ENCODE data around the gene CCL11.

CCL11 gene

DNA sequence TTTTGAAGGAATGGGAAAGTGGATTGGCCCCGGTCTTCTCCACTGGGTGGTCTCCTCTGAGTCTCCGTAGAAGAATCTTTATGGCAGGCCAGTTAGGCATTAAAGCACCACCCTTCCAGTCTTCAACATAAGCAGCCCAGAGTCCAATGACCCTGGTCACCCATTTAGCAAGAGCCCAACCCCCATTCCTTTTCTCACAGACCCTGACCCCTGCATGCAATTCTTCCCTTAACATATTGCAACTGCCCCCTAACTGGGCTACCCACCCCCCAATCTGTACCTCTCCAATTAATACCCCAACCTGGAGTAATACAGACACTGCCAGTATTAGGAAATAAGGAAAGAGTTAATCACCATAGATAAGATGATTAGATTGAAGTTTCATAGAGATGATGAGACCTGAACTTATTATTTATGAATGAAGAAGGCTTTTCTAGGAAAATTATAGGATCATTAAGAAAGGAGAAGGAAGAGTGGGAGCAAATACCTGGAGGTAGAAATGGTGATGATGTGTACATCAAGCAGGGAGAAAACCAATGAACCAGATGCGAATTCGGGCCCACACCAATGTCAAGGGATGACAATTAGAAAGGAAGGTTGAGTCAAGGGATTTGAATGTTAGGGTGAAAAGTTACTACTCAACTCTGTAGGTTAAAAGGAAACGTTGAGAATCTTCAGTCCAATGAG lies 28.1 kb upstream of the CCL11 start:
- no peaks in the 10 kb centered on the region for H3K9me3 ChIP-seq (ENCODE audit: control insufficient read depth, insufficient read depth, low read depth, low read length)
- no peak overlapping the region for H3K9ac ChIP-seq (ENCODE audit: low read length)
- H3K36me3 ChIP-seq (ENCODE audit: control insufficient read depth, insufficient read depth, low read length): 0 out of 2 replicates have a peak, but pooled peaks cover 2% of the 10 kb centered on the region
- H3K4me3 ChIP-seq (ENCODE audit: low read depth, low read length): no peak overlapping the region
- H3K27ac ChIP-seq (ENCODE audit: low read depth, low read length): no peak overlapping the region
- no peaks in the 10 kb centered on the region for H3K27me3 ChIP-seq (ENCODE audit: control insufficient read depth, insufficient read depth, low read length)
- H3K4me1 ChIP-seq (ENCODE audit: control insufficient read depth, insufficient read depth, low read length): peaks cover 32% of the 10 kb centered on the region

DNA sequence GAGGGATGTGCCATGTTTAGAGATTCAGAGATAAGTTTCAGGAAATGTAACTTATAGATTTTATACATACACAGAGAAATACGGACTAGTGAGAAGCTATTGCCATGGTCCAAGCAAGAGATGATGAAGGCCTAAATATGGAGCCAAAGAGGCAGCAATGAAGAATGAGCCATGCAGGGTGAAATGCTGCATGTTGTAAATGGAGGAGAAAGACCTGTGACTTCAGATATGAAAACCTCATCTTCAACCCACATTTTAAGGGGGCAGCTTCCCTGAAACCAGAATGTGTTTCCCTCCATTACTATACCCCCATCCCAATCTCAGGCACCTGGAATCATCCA lies 27.6 kb upstream of the CCL11 start:
- Histone ChIP-seq H3K9ac (ENCODE audit: low read length) (no peak overlapping the region), H3K9me3 (ENCODE audit: control insufficient read depth, insufficient read depth, low read depth, low read length) (no peaks in the 10 kb centered on the region), H3K27ac (ENCODE audit: low read depth, low read length) (no peak overlapping the region), H3K4me1 (ENCODE audit: control insufficient read depth, insufficient read depth, low read length) (peaks cover 26% of the 10 kb centered on the region), H3K27me3 (ENCODE audit: control insufficient read depth, insufficient read depth, low read length) (no peaks in the 10 kb centered on the region), H3K4me3 (ENCODE audit: low read depth, low read length) (no peak overlapping the region), H3K36me3 (ENCODE audit: control insufficient read depth, insufficient read depth, low read length) (0 out of 2 replicates have a peak, but pooled peaks cover 2% of the 10 kb centered on the region)

DNA sequence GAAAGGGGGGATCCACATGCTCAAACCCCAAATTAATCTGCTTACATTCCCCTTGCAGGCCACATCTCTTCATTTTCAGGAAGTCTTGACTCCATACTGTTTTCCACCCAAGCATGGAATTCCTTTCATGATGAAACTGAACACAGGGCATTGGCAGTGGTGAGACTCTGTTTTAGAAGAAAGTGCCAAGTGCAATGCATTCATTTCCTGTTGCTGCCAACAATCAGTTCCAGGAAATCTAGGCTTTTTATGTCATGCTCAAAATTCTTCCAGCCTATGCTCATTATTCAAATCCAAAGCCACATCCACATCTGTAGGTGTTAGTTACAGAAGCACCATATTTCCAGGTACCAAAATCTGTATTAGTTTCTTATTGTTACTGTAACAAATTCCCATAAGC lies 26.4 kb upstream of the CCL11 start:
- H3K9me3 ChIP-seq (ENCODE audit: control insufficient read depth, insufficient read depth, low read depth, low read length): no peaks in the 10 kb centered on the region
- peaks cover 16% of the 10 kb centered on the region for H3K4me1 ChIP-seq (ENCODE audit: control insufficient read depth, insufficient read depth, low read length)
- no peaks in the 10 kb centered on the region for H3K27me3 ChIP-seq (ENCODE audit: control insufficient read depth, insufficient read depth, low read length)
- H3K4me3 ChIP-seq (ENCODE audit: low read depth, low read length): no peak overlapping the region
- 0 out of 2 replicates have a peak, but pooled peaks cover 2% of the 10 kb centered on the region for H3K36me3 ChIP-seq (ENCODE audit: control insufficient read depth, insufficient read depth, low read length)
- no peak overlapping the region for H3K27ac ChIP-seq (ENCODE audit: low read depth, low read length)
- H3K9ac ChIP-seq (ENCODE audit: low read length): no peak overlapping the region

DNA sequence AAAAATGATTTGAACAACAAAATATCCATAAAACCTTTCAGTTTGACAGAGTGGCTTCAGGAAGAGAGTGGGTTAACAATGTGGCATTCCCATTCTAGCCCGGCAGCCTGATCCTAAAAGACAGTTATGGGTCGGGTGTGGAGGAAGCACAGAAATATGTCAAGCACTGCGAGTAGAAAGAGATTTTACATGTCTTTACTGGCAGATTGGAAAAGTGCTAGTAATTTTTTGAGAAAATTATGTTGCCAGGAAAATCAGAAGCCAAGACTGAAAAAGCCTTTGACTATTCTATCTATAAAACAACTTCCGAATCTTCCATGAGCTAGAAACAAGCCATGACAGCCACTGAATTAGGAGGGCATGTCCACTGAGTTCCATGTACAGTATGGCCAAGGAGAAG lies 24.7 kb upstream of the CCL11 start:
- Histone ChIP-seq H3K9me3 (ENCODE audit: control insufficient read depth, insufficient read depth, low read depth, low read length) (no peaks in the 10 kb centered on the region), H3K4me3 (ENCODE audit: low read depth, low read length) (no peak overlapping the region), H3K9ac (ENCODE audit: low read length) (no peak overlapping the region), H3K27ac (ENCODE audit: low read depth, low read length) (no peak overlapping the region), H3K36me3 (ENCODE audit: control insufficient read depth, insufficient read depth, low read length) (0 out of 2 replicates have a peak, but pooled peaks cover 2% of the 10 kb centered on the region), H3K4me1 (ENCODE audit: control insufficient read depth, insufficient read depth, low read length) (peaks cover under 1% of the 10 kb centered on the region; the same call in 1 of the 2 replicates), H3K27me3 (ENCODE audit: control insufficient read depth, insufficient read depth, low read length) (no peaks in the 10 kb centered on the region)

DNA sequence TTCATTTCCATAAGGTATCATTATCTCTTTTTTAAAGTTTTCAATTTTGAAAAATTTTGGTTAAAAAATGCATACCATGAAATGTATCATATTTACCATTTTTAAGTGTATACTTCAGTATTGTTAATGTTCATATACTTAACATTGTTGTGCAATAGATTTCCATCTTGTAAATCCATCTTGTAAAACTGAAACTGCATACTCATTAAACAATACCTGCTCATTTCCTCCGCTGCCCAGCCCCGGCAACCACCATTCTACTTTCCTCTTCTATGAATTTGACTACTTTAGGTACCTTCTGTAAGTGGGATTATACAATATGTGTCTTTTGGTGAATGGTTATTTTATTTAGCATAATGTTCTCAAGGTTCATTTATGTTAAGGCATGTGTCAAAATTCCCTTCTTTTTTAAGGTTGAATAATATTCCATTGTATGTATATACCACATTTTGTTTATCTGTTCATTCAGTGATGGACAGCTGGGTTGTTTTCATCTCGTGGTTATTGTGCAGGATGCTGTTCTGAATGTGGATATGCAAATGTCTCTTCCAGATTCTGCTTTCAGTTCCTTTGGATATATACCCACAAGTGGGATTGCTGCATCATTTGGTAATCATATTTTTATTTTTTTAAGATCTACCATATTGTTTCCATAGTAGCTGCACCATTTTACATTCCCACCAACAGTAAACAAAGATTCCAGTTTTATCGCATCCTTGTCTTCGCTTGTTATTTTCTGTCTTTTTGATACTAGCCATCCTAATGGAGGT lies 23.8 kb upstream of the CCL11 start:
- H3K9me3 ChIP-seq (ENCODE audit: control insufficient read depth, insufficient read depth, low read depth, low read length): no peaks in the 10 kb centered on the region
- H3K27me3 ChIP-seq (ENCODE audit: control insufficient read depth, insufficient read depth, low read length): no peaks in the 10 kb centered on the region
- no peaks in the 10 kb centered on the region for H3K4me1 ChIP-seq (ENCODE audit: control insufficient read depth, insufficient read depth, low read length)
- no peak overlapping the region for H3K27ac ChIP-seq (ENCODE audit: low read depth, low read length)
- H3K9ac ChIP-seq (ENCODE audit: low read length): no peak overlapping the region
- no peaks in the 10 kb centered on the region for H3K36me3 ChIP-seq (ENCODE audit: control insufficient read depth, insufficient read depth, low read length)
- H3K4me3 ChIP-seq (ENCODE audit: low read depth, low read length): no peak overlapping the region

DNA sequence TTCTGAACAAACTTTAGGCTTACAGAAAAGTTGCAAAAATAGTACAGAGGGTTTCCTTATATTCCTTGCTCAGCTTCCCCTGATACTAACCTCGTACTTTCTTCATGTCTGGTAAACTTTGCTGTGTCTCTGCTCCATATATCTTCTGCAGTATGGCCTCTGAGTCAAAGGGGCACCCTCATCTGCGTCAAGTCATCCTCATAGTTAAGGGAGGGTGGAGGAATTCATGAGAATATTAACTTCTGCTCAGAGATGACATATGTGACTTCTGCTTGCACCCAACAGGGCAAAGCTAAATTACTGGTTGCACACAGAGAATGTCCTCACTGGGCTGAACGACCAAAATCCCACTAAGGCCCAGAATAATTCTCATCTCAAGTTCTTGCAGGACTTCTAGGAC lies 19.8 kb upstream of the CCL11 start:
- H3K36me3 ChIP-seq (ENCODE audit: control insufficient read depth, insufficient read depth, low read length): no peaks in the 10 kb centered on the region
- no peaks in the 10 kb centered on the region for H3K27me3 ChIP-seq (ENCODE audit: control insufficient read depth, insufficient read depth, low read length)
- H3K27ac ChIP-seq (ENCODE audit: low read depth, low read length): no peak overlapping the region
- H3K9ac ChIP-seq (ENCODE audit: low read length): no peak overlapping the region
- H3K9me3 ChIP-seq (ENCODE audit: control insufficient read depth, insufficient read depth, low read depth, low read length): no peaks in the 10 kb centered on the region
- H3K4me1 ChIP-seq (ENCODE audit: control insufficient read depth, insufficient read depth, low read length): no peaks in the 10 kb centered on the region
- no peak overlapping the region for H3K4me3 ChIP-seq (ENCODE audit: low read depth, low read length)

DNA sequence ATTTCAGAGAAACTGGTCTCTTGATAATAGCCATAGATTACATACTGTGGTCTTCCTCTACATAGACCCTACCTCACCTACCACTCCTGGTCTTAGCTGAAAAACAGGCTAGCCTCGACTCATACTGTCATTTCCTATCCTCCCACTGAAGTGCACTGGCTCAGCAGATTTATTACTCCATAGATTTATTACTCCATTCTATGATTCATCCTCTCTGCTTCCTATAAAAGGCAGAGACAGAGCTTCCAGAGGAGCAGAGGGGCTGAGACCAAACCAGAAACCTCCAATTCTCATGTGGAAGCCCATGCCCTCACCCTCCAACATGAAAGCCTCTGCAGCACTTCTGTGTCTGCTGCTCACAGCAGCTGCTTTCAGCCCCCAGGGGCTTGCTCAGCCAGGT lies 15.6 kb upstream of the CCL11 start, which contains the start of gene CCL7:
Gene CCL7 (plus strand): TSS at position 253 of the 400 bp plus-strand sequence. CDS start 70 bp downstream, at position 323.
- H3K9ac ChIP-seq (ENCODE audit: low read length): no peak within 1 kb of the TSS
- H3K4me1 ChIP-seq (ENCODE audit: control insufficient read depth, insufficient read depth, low read length): no peaks in the 10 kb centered on the region
- H3K27me3 ChIP-seq (ENCODE audit: control insufficient read depth, insufficient read depth, low read length): peaks cover 5% of the 10 kb centered on the region
- H3K9me3 ChIP-seq (ENCODE audit: control insufficient read depth, insufficient read depth, low read depth, low read length): no peaks in the 10 kb centered on the region
- no peak within 1 kb of the TSS for H3K27ac ChIP-seq (ENCODE audit: low read depth, low read length)
- H3K4me3 ChIP-seq (ENCODE audit: low read depth, low read length): no peak within 1 kb of the TSS
- no peaks in the 10 kb centered on the region for H3K36me3 ChIP-seq (ENCODE audit: control insufficient read depth, insufficient read depth, low read length)

DNA sequence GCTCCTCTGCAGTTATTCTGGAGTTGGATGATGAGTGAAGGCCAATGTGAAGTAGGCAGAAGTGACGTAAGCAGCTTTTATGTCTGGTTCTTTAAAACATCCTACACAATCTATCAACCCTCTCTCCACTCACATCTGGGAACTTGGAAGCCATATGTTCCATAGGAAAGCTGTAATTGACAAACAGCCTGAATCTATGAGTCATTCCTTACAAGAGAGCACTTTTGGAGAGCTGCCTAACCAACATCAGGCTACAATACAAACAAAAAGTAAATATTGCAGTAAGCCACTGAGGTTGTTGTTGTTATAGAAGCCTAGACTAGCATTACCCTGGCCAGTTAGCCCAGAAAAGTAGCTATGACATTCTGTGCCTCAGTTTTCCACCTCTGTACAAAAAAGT lies 9.7 kb upstream of the CCL11 start:
- Histone ChIP-seq H3K36me3 (ENCODE audit: control insufficient read depth, insufficient read depth, low read length) (no peaks in the 10 kb centered on the region), H3K9ac (ENCODE audit: low read length) (no peak overlapping the region), H3K27ac (ENCODE audit: low read depth, low read length) (no peak overlapping the region), H3K4me3 (ENCODE audit: low read depth, low read length) (no peak overlapping the region), H3K27me3 (ENCODE audit: control insufficient read depth, insufficient read depth, low read length) (peaks cover 5% of the 10 kb centered on the region), H3K4me1 (ENCODE audit: control insufficient read depth, insufficient read depth, low read length) (no peaks in the 10 kb centered on the region), H3K9me3 (ENCODE audit: control insufficient read depth, insufficient read depth, low read depth, low read length) (no peaks in the 10 kb centered on the region)

DNA sequence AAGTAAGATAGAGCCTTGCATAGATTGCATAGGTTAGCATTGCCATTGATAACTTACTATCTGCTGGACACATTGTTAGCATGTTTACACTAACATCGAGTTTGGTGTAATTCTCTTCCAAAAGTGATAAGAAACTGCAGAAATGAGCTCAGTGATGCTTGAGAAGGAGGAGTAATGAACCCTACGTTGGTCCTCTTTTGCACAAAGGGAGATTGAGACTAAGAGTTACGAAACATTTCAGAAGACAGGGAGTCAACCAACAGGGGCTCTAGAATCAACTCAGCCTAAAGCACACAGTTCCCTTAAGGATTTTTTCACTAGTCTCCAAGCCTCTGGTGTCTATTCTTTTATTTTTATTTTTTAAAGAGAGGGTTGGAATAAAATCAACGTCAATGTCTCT lies 8.7 kb upstream of the CCL11 start:
- Histone ChIP-seq H3K9ac (ENCODE audit: low read length) (no peak overlapping the region), H3K36me3 (ENCODE audit: control insufficient read depth, insufficient read depth, low read length) (no peaks in the 10 kb centered on the region), H3K9me3 (ENCODE audit: control insufficient read depth, insufficient read depth, low read depth, low read length) (no peaks in the 10 kb centered on the region), H3K4me1 (ENCODE audit: control insufficient read depth, insufficient read depth, low read length) (no peaks in the 10 kb centered on the region), H3K27me3 (ENCODE audit: control insufficient read depth, insufficient read depth, low read length) (no peaks in the 10 kb centered on the region; the same call in 1 of the 2 replicates), H3K4me3 (ENCODE audit: low read depth, low read length) (no peak overlapping the region), H3K27ac (ENCODE audit: low read depth, low read length) (no peak overlapping the region)

DNA sequence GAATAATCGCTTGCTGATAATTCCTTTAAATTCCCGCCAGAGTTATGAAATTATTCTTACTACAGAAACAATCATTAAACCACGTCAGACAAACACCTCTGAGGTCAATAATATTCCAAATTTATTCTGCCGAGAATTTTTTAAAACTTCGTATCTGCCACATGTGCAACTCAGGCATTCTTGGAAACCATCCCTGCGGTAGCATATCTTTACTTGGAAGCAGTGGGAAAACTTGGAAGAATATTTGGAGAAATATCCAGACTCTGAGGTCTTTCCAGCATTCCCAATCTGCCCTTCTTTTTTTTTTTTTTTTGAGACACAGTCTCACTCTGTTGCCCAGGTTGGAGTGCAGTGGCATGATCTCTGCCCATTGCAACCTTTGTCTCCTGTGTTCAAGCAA lies 2.0 kb upstream of the CCL11 start:
- no peak overlapping the region for H3K9ac ChIP-seq (ENCODE audit: low read length)
- H3K27ac ChIP-seq (ENCODE audit: low read depth, low read length): no peak overlapping the region
- no peaks in the 10 kb centered on the region for H3K27me3 ChIP-seq (ENCODE audit: control insufficient read depth, insufficient read depth, low read length)
- no peaks in the 10 kb centered on the region for H3K36me3 ChIP-seq (ENCODE audit: control insufficient read depth, insufficient read depth, low read length)
- no peak overlapping the region for H3K4me3 ChIP-seq (ENCODE audit: low read depth, low read length)
- H3K9me3 ChIP-seq (ENCODE audit: control insufficient read depth, insufficient read depth, low read depth, low read length): 0 out of 2 replicates have a peak, but pooled peaks cover 2% of the 10 kb centered on the region
- H3K4me1 ChIP-seq (ENCODE audit: control insufficient read depth, insufficient read depth, low read length): no peaks in the 10 kb centered on the region

DNA sequence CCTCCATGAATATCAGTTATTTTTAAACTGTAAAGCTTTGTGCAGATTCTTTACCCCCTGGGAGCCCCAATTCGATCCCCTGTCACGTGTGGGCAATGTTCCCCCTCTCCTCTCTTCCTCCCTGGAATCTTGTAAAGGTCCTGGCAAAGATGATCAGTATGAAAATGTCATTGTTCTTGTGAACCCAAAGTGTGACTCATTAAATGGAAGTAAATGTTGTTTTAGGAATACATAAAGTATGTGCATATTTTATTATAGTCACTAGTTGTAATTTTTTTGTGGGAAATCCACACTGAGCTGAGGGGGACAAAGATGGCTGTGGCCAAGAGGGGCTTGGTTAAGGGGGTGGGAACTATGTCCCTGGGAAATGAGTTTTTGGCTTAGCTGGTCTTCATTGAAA lies 2.3 kb downstream of the CCL11 start:
- no peak overlapping the region for H3K9ac ChIP-seq (ENCODE audit: low read length)
- no peaks in the 10 kb centered on the region for H3K9me3 ChIP-seq (ENCODE audit: control insufficient read depth, insufficient read depth, low read depth, low read length)
- H3K27me3 ChIP-seq (ENCODE audit: control insufficient read depth, insufficient read depth, low read length): no peaks in the 10 kb centered on the region
- no peaks in the 10 kb centered on the region for H3K4me1 ChIP-seq (ENCODE audit: control insufficient read depth, insufficient read depth, low read length)
- H3K27ac ChIP-seq (ENCODE audit: low read depth, low read length): no peak overlapping the region
- H3K4me3 ChIP-seq (ENCODE audit: low read depth, low read length): no peak overlapping the region
- no peaks in the 10 kb centered on the region for H3K36me3 ChIP-seq (ENCODE audit: control insufficient read depth, insufficient read depth, low read length)
